T47D (cell line): Measurements from ENCODE around the gene FAM53A.
A peak's percentile ranks its signal among the peaks of the same experiment; 100 is the strongest.

Source experiments
- DNase-seq, 2 experiments: peaks; one replicate each; pipeline versions ENCODE4 v3.0.0 to v3.0.0-alpha.2; 2011 to 2012; ENCODE audit warnings: low read depth in 1 of 2, low spot score in 1 of 2
- JUND ChIP-seq: IDR thresholded peaks from 2 replicates; pipeline ENCODE4 v1.6.1; 2012; ENCODE audit warnings: low read depth
- in situ Hi-C: cut with HindIII; loops from 2 replicates; pipeline ENCODE4 v1.10.0; 2016; ENCODE audit warnings: low sequenced_read_pairs, low pct_unique_long_range_greater_than_20kb

The FAM53A gene

GRCh38 chr4:1721666-1722550, 37.8 kb upstream of the FAM53A start:
- no peak for TF ChIP-seq JUND
- in situ Hi-C loops, result no loop called here
- DNase-seq, result no peak

GRCh38 chr4:1721003-1721665, 37.0 kb upstream of the FAM53A start, which contains the start of the genes TACC3 and TMEM129:
Gene TACC3, plus strand, starts transcription at chr4:1721521. Its CDS starts 1,901 bp downstream, at chr4:1723422.
Gene TMEM129, minus strand, starts transcription at chr4:1721323. Its CDS starts 486 bp downstream, at chr4:1720837.
- in situ Hi-C loops, result no loop called here
- peak; percentile 97 to 99 for DNase-seq
- TF ChIP-seq JUND, result no peak

- in situ Hi-C loops, result no loop called here
- peak in 1 of 2 experiments; percentile 52 for DNase-seq
- TF ChIP-seq JUND, result no peak
These were observed 36.3 kb upstream of the FAM53A start for GRCh38 chr4:1720163-1720983.

- DNase-seq, result no peak
- TF ChIP-seq JUND, result no peak
- in situ Hi-C loops, result no loop called here
These were observed 34.2 kb upstream of the FAM53A start for GRCh38 chr4:1718095-1718850.

DNA sequence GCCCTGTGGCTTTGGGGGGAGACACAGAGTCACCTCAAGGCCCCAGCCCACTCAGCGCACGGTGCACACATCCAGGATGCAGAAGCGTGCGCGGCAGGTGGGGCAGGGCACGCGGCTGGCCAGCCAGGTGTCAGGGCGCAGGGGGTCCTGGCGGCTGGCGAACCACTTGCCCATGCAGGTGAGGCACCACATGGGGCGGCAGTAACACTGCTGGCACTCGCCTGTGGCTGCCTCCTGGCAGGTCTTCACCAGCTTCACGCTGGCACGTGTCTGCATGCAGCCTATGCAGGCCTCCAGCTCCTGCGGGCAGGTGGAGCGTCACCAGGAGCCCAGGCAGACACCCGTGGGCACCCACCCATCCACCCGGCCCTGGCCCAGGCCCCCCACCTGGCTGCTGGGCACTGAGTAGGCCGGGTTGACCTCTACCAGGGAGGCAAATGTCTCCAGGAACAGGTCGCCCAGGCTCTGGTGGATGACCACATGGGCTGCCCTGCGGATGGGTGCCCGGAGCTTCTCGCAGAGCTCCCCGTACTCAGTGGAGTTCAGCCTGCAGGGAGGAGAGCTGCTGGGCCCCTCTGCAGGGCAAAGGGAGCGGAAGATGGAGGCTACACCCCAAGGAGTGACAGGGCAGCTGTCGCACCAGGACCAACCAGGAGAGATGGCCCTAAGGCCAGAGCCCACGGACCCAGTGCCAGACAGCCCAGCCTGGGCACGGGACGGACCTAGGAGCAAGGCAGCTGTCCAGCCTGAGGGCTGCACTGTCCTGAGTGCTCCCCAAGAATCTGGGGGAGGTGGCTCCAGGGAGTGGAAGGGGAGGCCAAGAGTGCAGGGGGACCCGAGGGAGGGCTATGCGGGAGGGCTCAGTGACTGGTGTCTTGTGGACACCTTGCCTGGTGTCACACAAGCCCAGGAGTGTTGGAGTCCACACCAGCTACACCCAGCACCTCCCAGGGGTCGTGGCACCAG, 33.3 kb upstream of the FAM53A start:
- in situ Hi-C loops, result no loop called here
- DNase-seq, result no peak
- no peak for TF ChIP-seq JUND

GRCh38 chr4:1716065-1716945, 32.2 kb upstream of the FAM53A start:
- DNase-seq, result no peak
- in situ Hi-C loops, result no loop called here
- no peak for TF ChIP-seq JUND

DNA sequence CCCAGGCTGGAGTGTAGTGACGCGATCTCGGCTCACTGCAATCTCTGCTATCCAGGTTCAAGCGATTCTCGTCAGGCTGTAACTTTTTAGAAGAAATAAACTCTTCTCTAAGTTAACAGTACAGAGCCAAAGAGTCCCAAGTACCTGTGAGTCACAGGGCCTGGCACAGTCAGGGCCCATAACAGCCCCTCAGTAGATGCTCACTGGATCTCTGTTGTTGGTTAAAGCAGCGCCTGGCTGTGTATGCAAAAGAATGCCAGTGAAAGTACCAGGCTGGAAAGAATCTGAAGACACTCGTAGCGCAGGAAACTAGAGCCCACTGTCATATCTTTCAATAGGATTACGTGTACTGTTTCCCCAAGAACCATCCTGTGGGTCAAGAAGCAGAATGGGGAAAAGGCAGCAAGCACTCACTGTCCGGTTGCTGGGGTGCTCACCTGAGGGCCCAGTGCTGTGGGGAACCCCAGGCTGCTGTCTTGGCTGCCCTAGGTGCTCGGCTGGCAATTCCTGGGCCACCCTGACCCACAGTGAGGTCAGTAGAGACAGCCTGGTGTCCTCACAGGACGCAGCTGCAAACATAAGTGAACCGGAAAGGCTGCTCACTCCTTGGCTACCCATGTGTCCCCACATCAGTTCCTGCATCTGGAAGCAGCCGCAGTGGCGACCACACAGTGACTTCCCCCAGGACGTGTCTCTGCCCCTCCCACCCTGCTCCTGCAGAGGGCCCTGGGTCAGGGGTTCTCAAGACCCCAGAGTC, 31.1 kb upstream of the FAM53A start:
- in situ Hi-C loops, result no loop called here
- DNase-seq, result no peak
- TF ChIP-seq JUND, result no peak

GRCh38 chr4:1714303-1715001, 30.3 kb upstream of the FAM53A start:
- in situ Hi-C loops, result no loop called here
- TF ChIP-seq JUND, result no peak
- peak in 1 of 2 experiments; percentile 82 for DNase-seq
